RWPE1 (cell line): ENCODE results near the gene CALCOCO1.
A peak's percentile ranks its signal among the peaks of the same experiment; 100 is the strongest.

Experiments used
- CTCF ChIA-PET: fragments of 350-600 bp; sonication (Branson Sonifier 250); formaldehyde crosslinking; extraction: SDS; loops from one replicate; lab custom pipeline; 2021; lab: Yijun Ruan, JAX
- POLR2A ChIA-PET: fragments of 400-600 bp; formaldehyde crosslinking; extraction: SDS; loops from one replicate; lab custom pipeline; 2020; ENCODE audit warnings: antibody characterized with exemption; ENCODE audit not compliant: low non-redundant PET; lab: Yijun Ruan, JAX
- DNase-seq: peaks from one replicate; pipeline ENCODE4 v3.0.0; 2012; ENCODE audit warnings: low spot score
- H3K27ac ChIP-seq: fragments of 450-650 bp; 2 replicates; pipeline ENCODE4 v1.5.1; 2017
- TF ChIP-seq, protein P1 (sequence below): fragments of 450-650 bp; conservative IDR thresholded peaks from 2 replicates; pipeline ENCODE4 v1.5.1; 2017; ENCODE audit warnings: low read depth, mild to moderate bottlenecking

The CALCOCO1 gene

DNA sequence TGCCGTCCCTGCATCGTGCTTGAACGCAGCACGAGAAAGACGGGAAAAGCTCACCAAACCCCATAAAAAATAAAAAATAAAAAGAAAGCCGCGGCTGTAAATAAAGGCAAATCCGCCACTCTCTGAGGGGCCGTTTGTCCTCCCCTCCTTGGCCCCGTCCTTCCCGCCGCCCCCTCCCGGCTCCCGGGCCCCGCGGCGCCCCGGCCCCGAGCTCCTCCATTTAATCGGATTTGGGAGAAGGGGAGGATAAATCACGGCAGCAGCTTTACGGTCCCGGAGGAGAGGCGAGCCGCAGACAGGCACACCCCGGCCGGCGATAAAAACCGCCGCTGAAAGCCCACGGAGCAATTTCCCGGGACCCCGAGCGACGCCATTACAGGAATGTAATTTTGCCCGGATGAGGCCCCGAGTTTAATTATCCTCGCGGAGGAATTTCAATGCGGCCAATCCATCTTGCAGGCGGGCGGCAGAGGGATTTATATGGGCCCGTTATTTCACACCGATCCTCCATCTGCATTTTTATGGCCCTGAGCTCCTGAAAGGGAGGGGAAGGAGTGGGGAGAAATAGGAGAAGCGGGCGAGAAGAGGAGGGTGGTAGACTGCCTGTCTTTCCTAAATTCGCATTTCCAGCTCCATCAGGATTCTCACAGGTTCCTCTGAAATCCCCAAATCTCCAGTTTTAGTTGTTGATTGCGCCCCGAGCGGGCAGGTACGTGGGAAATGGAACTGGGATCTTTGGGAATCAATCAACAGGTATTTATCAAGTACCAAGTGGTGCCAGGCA lies 50.0 kb downstream of the CALCOCO1 start:
- POLR2A ChIA-PET, result no interaction called here
- DNase-seq, result no peak
- CTCF ChIA-PET, result interaction anchor here (0.6 to 2.5 kb wide), 5 partner anchors 44 to 670 kb away, joined by 4 to 6 read pairs (median 6); no protein-coding TSS in a partner anchor
- TF ChIP-seq, protein P1, sequence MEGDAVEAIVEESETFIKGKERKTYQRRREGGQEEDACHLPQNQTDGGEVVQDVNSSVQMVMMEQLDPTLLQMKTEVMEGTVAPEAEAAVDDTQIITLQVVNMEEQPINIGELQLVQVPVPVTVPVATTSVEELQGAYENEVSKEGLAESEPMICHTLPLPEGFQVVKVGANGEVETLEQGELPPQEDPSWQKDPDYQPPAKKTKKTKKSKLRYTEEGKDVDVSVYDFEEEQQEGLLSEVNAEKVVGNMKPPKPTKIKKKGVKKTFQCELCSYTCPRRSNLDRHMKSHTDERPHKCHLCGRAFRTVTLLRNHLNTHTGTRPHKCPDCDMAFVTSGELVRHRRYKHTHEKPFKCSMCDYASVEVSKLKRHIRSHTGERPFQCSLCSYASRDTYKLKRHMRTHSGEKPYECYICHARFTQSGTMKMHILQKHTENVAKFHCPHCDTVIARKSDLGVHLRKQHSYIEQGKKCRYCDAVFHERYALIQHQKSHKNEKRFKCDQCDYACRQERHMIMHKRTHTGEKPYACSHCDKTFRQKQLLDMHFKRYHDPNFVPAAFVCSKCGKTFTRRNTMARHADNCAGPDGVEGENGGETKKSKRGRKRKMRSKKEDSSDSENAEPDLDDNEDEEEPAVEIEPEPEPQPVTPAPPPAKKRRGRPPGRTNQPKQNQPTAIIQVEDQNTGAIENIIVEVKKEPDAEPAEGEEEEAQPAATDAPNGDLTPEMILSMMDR, result no peak
- H3K27ac ChIP-seq, result peak overlapping the region; percentile 81

DNA sequence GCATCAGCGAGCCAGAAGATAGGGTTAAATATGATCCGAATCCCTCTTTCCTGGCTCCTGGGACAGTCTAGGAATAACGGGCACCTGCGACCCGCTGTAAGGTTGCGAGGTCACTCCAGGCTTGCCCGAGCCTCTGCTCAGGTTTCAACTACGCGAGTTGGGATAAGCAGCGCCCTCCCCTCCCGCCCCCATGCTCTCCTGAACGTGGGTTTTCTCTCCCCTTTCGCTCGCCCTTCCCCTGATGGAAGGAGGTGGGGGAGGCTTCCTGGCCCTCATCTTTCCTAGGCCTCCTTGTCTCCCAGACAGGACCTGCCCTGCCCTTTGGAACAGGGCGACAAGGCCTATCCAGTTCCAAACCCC lies 50.6 kb downstream of the CALCOCO1 start:
- TF ChIP-seq, protein P1, result no peak
- ChIA-PET CTCF (interaction anchor here (0.6 to 1.4 kb wide), 4 partner anchors 44 to 669 kb away, joined by 5 to 6 read pairs (median 6); no protein-coding TSS in a partner anchor), POLR2A (interaction anchor here (0.6 kb wide), 2 partner anchors 14 to 80 kb away, joined by 3 read pairs; no protein-coding TSS in a partner anchor)
- peak overlapping the region; percentile 81 for H3K27ac ChIP-seq
- DNase-seq, result peak; percentile 13

DNA sequence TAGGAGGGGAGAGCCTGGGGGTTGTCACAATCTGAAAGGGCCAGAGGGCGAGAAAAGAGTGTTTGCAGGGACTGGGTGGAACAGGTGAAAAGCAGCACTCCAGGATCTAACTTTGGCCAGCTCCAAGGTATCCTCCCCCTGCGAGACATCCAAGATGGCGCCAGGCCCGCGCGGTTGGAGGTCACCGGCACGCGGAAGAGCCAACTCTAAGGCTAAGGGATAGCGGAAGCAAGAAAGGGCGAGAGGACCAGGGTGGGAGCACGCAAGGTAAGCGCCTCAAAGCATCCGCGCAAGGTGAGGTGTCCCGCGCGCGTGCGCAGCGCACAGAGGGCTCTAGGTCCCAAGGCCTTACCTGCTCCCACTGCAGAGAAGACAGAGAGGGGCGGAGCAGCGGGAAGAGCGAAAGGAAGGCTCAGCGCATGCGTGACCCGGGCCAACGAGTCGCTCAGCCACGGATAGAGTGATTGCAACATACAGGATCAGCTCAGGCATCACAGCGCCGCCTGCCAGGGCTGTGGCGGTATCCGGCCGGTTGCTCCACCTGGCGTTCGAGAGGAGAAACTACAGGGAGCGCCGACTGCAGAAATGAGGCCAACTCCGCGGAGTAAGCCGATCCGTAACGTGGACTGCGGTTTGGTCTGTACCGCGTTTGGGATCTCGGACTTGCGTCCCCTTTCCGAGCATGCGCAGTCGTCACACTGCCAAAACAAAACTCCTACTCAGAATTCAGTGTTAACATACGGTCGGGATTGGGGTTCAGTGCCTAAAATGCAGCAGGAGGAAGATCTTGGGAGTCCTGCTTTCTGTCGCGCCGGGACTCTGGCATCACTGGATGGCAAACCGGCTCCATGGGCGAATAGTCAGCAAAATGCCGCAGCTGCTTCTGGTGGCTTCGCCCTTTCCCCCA lies 51.3 kb downstream of the CALCOCO1 start, which contains the start of gene ATP5MC2:
TSS of gene ATP5MC2 (minus strand) at position 383 of the 907 bp plus-strand sequence. CDS start 3,469 bp downstream, outside the sequence.
- peak within 1 kb of the TSS; percentile 81 for H3K27ac ChIP-seq
- ChIA-PET POLR2A (interaction anchor here (0.6 kb wide), 2 partner anchors 13 to 80 kb away, joined by 3 read pairs; no protein-coding TSS in a partner anchor), CTCF (interaction anchor here (0.6 to 1.4 kb wide), 16 partner anchors 8 to 728 kb away, joined by 3 to 6 read pairs (median 4); no protein-coding TSS in a partner anchor)
- TF ChIP-seq, protein P1, result peak; percentile 97
- DNase-seq, result peak; percentile 98

DNA sequence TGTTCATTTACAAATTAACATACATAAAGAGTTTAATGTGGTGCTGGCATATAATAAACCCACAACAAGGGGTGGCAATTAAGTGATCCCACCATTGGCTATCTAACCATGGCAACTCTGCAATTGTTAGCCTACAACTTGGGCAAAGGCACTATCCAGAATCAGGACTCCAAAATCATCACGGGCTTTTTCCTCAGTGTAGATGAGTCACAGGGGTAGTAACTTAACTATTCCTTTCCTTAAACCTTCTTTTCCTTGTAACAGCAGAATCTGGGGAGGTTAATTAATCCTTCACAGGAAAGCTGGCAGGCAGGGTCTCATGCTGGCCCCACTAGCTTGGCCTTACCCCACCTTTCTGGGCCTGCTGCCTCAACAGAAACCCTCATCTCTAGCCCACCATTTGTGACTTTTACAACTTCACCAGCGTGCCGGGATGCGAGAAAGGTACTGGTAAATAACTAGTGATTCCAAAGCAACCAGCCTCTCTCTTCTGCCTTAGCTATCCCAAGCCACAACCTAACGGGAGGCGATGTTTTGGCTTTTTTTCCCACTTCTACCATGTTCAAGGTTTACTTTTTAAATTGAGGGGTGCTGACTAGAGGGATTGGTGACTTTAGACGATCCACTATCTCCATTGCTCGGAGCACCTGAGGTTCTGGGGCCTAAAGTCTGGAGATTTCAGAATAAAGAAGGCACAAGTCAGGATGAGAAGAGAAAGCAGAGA lies 52.1 kb downstream of the CALCOCO1 start:
- TF ChIP-seq, protein P1, result no peak
- POLR2A ChIA-PET, result no interaction called here
- CTCF ChIA-PET, result interaction anchor here (0.6 to 1.4 kb wide), 14 partner anchors 9 to 729 kb away, joined by 3 to 6 read pairs (median 4); no protein-coding TSS in a partner anchor
- peak overlapping the region; percentile 81 for H3K27ac ChIP-seq
- DNase-seq, result peak; percentile 21

DNA sequence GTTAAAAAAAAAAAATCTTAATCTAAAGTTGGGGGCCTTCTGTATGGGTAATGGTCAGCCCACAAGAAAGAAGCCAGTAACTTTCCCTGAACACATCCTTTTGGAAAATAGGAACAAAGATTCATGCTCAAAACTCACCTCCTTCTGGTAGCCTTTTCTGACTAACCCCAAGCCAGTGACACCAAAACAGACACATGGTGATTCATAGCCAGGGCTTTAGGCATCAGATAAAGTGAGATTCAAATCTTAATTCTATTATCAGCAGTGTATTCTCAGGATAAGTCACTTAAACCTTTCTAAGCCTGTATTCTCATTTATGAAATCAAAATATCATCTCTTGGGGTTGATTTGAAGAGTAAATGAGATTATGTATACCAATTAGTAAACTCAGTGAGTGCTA lies 56.3 kb downstream of the CALCOCO1 start:
- TF ChIP-seq, protein P1, result no peak
- ChIA-PET CTCF (interaction anchor here (0.6 kb wide), 1 partner anchor 659 kb away, joined by 4 read pairs; no protein-coding TSS in a partner anchor), POLR2A (no interaction called here)
- H3K27ac ChIP-seq, result no peak overlapping the region
- no peak for DNase-seq
